ENCODE results near the gene NRSN2.

DNA sequence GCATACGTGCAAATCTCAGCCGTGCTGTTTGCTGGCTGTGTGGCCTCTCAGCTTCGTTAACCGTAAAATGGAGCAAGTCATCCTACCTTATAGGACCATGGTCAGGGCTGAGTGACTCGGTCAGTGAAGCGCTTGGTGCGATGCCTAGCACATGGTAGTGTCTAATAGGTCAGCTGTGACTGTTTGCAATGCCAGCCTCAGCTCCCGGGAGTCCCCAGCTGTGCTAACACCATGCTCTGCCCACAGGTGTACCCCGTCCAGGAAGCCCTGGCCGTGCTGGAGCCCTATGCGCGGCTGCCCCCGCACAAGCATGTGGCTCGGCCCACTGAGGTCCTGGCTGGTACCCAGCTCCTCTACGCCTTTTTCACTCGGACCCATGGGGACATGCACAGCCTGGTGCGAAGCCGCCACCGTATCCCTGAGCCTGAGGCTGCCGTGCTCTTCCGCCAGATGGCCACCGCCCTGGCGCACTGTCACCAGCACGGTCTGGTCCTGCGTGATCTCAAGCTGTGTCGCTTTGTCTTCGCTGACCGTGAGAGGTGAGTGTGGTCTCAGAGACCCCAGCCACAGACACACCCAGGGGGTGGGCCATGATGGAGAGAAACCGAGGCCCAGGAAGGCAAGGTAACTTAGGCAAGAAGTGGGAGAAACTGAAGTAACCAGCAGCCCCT, 44.3 kb downstream of the NRSN2 start:
- no peak for TF ChIP-seq POLR2AphosphoS5 (IDR thresholded peaks at IDR 0.05; ENCODE audit: borderline replicate concordance, low read depth, low read length)
- no peak for TF ChIP-seq EZH2 (IDR thresholded peaks at IDR 0.05)
